Kidney (tissue), 14 donors: ENCODE measurements around the gene SMIM20. TPM values are rescaled to one million over a fixed set of nuclear protein-coding genes. Genes with fewer than 3 reads are reported as not detected.

Source experiments
- DNase-seq, 5 donors: peaks; one replicate each; pipeline ENCODE4 v3.0.0-alpha.2; 2013 to 2020
- FAIRE-seq: peaks from 2 replicates; lab custom pipeline; 2012; peaks lifted over from hg19 to GRCh38; lab: Jason Lieb, UNC
- H3K27ac ChIP-seq, 2 donors: one replicate each; pipeline ENCODE4 v1.7.0; 2013; ENCODE audit warnings: low read depth in 2 of 2, low read length in 2 of 2, inconsistent platforms in 1 of 2
- H3K27me3 ChIP-seq: one replicate; pipeline ENCODE4 v1.7.1; 2013; ENCODE audit warnings: low read length, inconsistent platforms; ENCODE audit not compliant: control insufficient read depth, insufficient read depth
- H3K36me3 ChIP-seq, 3 donors: one replicate each; pipeline versions ENCODE4 v1.7.0 to v1.7.1; 2013; ENCODE audit warnings: low read length in 3 of 3, control low read depth in 1 of 3, inconsistent platforms in 1 of 3; ENCODE audit not compliant: insufficient read depth in 3 of 3, control insufficient read depth in 2 of 3
- H3K4me1 ChIP-seq, 3 donors: one replicate each; pipeline versions ENCODE4 v1.7.0 to v1.7.1; 2013; ENCODE audit warnings: low read length in 3 of 3, inconsistent platforms in 1 of 3, low read depth in 1 of 3; ENCODE audit not compliant: control insufficient read depth in 2 of 3, insufficient read depth in 2 of 3
- H3K4me3 ChIP-seq, 3 donors: one replicate each; pipeline versions ENCODE4 v1.7.0 to v1.8.1; 2013; ENCODE audit warnings: low read length in 3 of 3, control low read depth in 1 of 3, inconsistent platforms in 1 of 3
- H3K9ac ChIP-seq, 3 donors: one replicate each; pipeline versions ENCODE4 v1.7.0 to v1.7.1; 2013; ENCODE audit warnings: low read length in 3 of 3, control low read depth in 1 of 3, inconsistent platforms in 1 of 3
- H3K9me3 ChIP-seq, 3 donors: one replicate each; pipeline versions ENCODE4 v1.7.0 to v1.7.1; 2013; ENCODE audit warnings: low read length in 3 of 3, control low read depth in 1 of 3, inconsistent platforms in 1 of 3; ENCODE audit not compliant: control insufficient read depth in 2 of 3, insufficient read depth in 1 of 3
- CTCF ChIP-seq: IDR thresholded peaks from 3 replicates; pipeline ENCODE4 v1.5.1; 2012; ENCODE audit warnings: mild to moderate bottlenecking, moderate library complexity, borderline replicate concordance; ENCODE audit not compliant: insufficient read depth; ENCODE audit errors: extremely low read depth
- intact Hi-C: fragments of 100-400 bp; cut with DNase I; formaldehyde crosslinking; loops from one replicate; pipeline ENCODE4 v1.11.1; 2022
- polyA plus RNA-seq: library from polyadenylated mRNA; stranded (reverse); fragments of 350-450 nt; fragmentation: Illumina TruSeq; extraction: RNeasy Lipid Tissue Mini Kit (QIAGEN cat#74804); gene quantifications from one replicate; pipeline ENCODE4 v1.2.3, GENCODE V29; 2014; ENCODE audit warnings: low read depth, low replicate concordance; ENCODE audit not compliant: insufficient read depth
- total RNA-seq: library from RNA; stranded (reverse); fragmentation: NEBNext Ultra II Directional; extraction: Animal tissue kit (Norgen Biotek cat#: 25700); gene quantifications from one replicate; pipeline ENCODE4 v1.2.1, GENCODE V29; 2021
- donor health status: control.
- donor health status: control.
- donor health status: control.
- donor health status: control.
- donor health status: control.
- donor health status: DM: yes; HTN: yes; CAD: no.
- donor health status: Normal renal cell carcinoma (clear cell type).

The SMIM20 gene
- total and polyA plus RNA-seq, 2 donors from 2014 or later: 23.8 to 97.2 TPM

GRCh38 chr4:25900310-25900709, 13.7 kb upstream of the SMIM20 start:
- no peaks in the 10 kb centered on the region for H3K36me3 ChIP-seq
- H3K27ac ChIP-seq: no peak overlapping the region
- FAIRE-seq: no peak
- intact Hi-C loops: no loop called here
- peaks cover 0 to 9% (median 0%) of the 10 kb centered on the region in 3 donors for H3K4me1 ChIP-seq
- DNase-seq: no peak
- TF ChIP-seq CTCF: no peak
- no peak overlapping the region for H3K9ac ChIP-seq
- no peaks in the 10 kb centered on the region for H3K9me3 ChIP-seq
- no peaks in the 10 kb centered on the region for H3K27me3 ChIP-seq
- no peak overlapping the region for H3K4me3 ChIP-seq

GRCh38 chr4:25901030-25901430, 13.0 kb upstream of the SMIM20 start:
- no peak overlapping the region for H3K9ac ChIP-seq
- FAIRE-seq: no peak
- no peak for DNase-seq

GRCh38 chr4:25903900-25904747, 9.9 kb upstream of the SMIM20 start:
- DNase-seq (no peak), FAIRE-seq (no peak)
- H3K36me3 ChIP-seq: no peaks in the 10 kb centered on the region
- H3K9ac ChIP-seq: no peak overlapping the region
- no peaks in the 10 kb centered on the region for H3K27me3 ChIP-seq
- TF ChIP-seq CTCF: no peak
- intact Hi-C loops: no loop called here
- H3K4me1 ChIP-seq: peaks cover 0 to 9% (median 0%) of the 10 kb centered on the region in 3 donors
- no peak overlapping the region for H3K4me3 ChIP-seq
- H3K9me3 ChIP-seq: no peaks in the 10 kb centered on the region
- no peak overlapping the region for H3K27ac ChIP-seq

More at GRCh38 chr4:25901030-25901430, 13.0 kb upstream of the SMIM20 start:
- intact Hi-C loops: no loop called here
- Histone ChIP-seq H3K4me3 (no peak overlapping the region), H3K36me3 (no peaks in the 10 kb centered on the region), H3K9me3 (no peaks in the 10 kb centered on the region), H3K27me3 (no peaks in the 10 kb centered on the region), H3K4me1 (peaks cover 0 to 9% (median 0%) of the 10 kb centered on the region in 3 donors), H3K27ac (no peak overlapping the region)
- no peak for TF ChIP-seq CTCF

- H3K9me3 ChIP-seq: no peaks in the 10 kb centered on the region
- no peak overlapping the region for H3K4me3 ChIP-seq
- no peaks in the 10 kb centered on the region for H3K27me3 ChIP-seq
- no peak for TF ChIP-seq CTCF
- no peak for DNase-seq
- peaks cover 0 to 9% (median 0%) of the 10 kb centered on the region in 3 donors for H3K4me1 ChIP-seq
- H3K36me3 ChIP-seq: no peaks in the 10 kb centered on the region
- no peak overlapping the region for H3K27ac ChIP-seq
- no peak for FAIRE-seq
- intact Hi-C loops: no loop called here
- no peak overlapping the region for H3K9ac ChIP-seq
Observed at GRCh38 chr4:25904748-25905082, 9.3 kb upstream of the SMIM20 start.
